ENCODE results near the gene DPH2. TPM values are rescaled to one million over a fixed set of nuclear protein-coding genes. Genes with fewer than 3 reads are reported as not detected.

DPH2 gene
- total RNA-seq, 1 donor from 2014 or later: 22.8 TPM

DNA sequence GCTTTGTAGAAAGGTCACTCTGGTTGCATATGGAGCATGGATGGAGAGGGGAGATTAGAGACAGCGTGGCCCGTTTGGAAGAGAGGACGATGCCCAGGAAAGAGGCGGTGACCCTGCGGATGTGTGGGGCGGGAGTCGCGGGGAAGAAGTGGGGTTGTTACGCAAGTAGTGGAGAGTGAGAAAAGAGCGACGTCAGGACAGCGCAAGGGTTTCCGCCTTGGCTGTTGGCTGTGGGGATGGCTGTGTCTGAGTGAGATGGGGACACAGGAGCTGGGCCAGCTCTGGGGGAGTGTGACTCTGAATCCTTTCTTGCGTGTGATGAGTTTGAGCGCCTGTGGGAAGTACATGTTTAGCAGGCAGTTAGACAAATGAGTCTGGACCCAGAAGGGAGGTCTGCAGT lies 13.0 kb downstream of the DPH2 start:
- DNase-seq (ENCODE audit: low read depth): no peak

DNA sequence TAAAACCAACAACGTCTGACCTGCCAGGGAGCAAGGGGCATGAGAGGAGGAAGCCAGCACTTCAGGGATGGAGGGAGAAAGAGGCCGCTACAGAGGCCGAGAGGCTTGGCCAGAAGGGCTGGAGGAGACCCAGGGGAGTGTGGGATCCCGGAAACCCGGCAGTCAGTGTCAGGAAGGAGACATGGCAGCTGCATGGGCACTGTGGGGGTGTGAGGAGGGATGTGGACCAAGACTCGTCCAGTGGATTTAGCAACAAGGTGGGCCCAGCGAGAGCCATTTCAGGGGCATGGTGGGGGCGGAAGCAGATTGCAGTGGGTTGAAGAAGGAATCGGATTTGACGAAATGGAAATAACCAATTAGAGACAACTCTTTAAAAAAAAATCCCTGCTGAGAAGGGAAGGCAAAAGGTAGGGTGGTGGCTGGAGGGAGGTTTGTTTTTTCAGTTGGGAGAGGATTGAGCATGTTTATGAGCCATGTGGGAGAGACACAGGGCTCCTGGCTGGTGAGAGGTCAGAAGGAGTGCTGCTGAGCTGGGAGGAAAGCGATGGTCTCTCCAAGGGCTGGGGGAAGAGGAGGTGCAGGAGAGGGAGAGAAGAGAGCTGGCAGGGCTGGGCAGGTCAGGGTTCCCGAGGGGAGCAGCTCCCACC lies 13.6 kb downstream of the DPH2 start:
- no peak for DNase-seq (ENCODE audit: low read depth)

DNA sequence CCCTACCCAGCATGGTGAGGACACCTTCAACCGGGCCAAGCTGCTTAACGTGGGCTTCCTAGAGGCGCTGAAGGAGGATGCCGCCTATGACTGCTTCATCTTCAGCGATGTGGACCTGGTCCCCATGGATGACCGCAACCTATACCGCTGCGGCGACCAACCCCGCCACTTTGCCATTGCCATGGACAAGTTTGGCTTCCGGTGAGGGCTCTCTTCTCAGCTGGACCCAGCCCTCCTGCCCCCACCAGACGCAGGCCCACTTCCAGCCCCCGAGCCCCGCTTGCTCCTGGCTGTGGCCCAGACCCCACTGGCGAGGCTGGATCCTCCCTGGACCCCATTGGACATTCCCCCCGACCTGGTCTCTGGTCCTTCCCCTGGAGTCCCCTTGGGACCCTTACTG lies 15.0 kb downstream of the DPH2 start:
- no peak for DNase-seq (ENCODE audit: low read depth)

GRCh38 chr1:43985984-43986595 lies 16.3 kb downstream of the DPH2 start:
- no peak for DNase-seq (ENCODE audit: low read depth)

GRCh38 chr1:43986712-43987111 lies 16.9 kb downstream of the DPH2 start:
- DNase-seq (ENCODE audit: low read depth): no peak

GRCh38 chr1:43987159-43987902 lies 17.5 kb downstream of the DPH2 start:
- DNase-seq (ENCODE audit: low read depth): peak; percentile 26

DNA sequence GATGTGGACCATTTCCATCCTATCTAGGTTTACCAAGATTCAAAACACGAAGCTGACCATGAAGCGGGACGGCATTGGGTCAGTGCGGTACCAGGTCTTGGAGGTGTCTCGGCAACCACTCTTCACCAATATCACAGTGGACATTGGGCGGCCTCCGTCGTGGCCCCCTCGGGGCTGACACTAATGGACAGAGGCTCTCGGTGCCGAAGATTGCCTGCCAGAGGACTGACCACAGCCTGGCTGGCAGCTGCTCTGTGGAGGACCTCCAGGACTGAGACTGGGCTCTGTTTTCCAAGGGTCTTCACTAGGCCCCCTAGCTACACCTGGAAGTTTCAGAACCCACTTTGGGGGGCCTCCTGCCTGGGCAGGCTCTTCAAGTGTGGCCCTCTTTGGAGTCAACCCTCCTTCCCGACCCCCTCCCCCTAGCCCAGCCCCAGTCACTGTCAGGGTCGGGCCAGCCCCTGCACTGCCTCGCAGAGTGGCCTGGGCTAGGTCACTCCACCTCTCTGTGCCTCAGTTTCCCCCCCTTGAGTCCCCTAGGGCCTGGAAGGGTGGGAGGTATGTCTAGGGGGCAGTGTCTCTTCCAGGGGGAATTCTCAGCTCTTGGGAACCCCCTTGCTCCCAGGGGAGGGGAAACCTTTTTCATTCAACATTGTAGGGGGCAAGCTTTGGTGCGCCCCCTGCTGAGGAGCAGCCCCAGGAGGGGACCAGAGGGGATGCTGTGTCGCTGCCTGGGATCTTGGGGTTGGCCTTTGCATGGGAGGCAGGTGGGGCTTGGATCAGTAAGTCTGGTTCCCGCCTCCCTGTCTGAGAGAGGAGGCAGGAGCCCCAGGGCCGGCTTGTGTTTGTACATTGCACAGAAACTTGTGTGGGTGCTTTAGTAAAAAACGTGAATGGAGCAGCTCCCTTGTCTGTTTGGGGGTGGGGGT lies 20.7 kb downstream of the DPH2 start:
- DNase-seq (ENCODE audit: low read depth): no peak

DNA sequence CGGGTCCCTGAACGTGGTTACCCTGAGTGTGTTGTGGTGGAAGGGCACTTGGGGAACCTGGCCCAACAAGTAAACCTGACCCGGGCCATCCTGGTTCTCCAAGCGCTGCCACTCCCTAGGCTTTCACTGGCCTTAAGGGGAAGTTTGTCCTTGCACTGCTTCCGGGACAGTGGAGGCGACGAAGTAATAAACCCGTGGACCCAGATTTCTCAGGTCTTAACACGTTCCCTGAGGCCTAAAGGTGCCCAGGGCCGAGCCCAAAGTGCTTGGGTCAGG lies 21.3 kb downstream of the DPH2 start:
- no peak for DNase-seq (ENCODE audit: low read depth)

DNA sequence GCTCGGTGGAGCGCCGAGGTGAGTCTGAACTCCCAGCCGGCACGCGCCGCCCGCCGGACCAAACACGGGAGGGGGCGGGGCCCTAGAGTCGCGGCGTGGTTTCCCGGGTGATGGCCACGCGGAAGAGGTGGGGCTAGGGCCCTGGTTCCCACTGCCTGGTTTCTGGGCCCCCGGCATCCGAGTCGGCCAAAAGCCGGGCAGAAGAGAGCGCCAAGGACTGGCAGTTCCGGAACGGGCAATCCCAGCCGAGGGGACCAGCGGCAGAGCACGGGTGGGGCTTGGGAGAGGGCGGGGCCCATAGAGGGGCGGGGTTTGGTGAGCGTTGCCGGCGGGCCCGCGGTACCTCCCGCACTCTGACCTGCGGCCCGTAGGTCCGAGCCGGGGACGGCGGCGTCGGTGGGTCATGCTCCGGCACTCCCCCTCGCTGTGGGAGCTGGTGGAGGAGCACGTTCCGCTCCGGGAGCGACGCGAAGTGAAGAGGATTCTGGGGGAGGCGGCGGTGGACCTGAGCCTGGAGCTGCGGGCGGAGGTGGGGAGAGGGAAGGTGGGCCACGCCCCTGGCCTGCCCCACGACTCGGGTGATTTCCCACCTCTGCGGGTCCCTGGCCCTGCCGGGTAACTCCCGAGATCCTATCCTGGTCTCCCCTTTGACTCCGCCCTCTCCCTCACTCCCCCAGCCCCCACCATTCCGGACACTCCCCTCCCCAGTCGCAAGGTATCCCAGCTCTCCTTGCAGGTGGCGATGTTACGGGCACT lies 21.8 kb downstream of the DPH2 start, which contains the start of gene CCDC24:
Gene CCDC24, plus strand, starts transcription at position 124 of the 756 bp plus-strand sequence. Its CDS starts 280 bp downstream, at position 404.
- peak; percentile 62 for DNase-seq (ENCODE audit: low read depth)

DNA sequence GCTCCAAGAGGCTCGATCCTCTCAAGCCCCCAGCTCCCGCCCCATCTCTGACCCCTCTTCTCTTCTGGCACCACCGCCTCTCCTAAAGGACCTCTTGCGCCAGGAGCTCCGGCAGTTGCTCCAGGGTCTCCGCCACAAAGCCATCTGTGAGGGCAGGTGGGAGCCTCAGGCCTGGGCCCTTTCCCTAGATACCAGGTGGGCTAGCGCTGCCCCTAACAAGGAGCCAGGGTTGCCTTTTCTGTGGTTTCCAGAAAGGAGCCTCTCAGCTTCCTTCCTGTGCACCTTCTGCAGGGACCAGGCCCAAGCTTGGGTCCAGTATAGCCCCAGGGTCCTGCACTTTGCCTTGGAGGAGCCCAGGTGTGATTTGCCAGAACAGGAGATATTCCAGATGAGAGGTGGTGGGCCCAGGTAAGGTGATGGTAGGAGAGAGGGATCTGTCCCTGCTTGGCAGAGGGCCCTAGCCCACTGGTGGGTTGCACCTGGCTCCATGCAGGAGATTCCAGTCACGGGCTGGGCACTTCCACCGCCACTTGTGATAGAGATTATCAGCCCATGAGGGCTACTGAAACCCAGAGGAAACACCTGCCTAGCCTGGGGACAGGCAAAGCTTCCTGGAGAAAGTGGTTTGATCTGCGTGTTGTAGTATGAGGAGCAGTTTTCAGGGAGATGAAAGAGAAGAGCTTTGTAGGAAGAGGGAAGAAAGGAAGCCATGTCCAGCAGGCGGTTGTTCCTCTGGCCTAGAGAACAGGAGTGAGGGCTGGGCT lies 22.6 kb downstream of the DPH2 start:
- DNase-seq (ENCODE audit: low read depth): no peak

DNA sequence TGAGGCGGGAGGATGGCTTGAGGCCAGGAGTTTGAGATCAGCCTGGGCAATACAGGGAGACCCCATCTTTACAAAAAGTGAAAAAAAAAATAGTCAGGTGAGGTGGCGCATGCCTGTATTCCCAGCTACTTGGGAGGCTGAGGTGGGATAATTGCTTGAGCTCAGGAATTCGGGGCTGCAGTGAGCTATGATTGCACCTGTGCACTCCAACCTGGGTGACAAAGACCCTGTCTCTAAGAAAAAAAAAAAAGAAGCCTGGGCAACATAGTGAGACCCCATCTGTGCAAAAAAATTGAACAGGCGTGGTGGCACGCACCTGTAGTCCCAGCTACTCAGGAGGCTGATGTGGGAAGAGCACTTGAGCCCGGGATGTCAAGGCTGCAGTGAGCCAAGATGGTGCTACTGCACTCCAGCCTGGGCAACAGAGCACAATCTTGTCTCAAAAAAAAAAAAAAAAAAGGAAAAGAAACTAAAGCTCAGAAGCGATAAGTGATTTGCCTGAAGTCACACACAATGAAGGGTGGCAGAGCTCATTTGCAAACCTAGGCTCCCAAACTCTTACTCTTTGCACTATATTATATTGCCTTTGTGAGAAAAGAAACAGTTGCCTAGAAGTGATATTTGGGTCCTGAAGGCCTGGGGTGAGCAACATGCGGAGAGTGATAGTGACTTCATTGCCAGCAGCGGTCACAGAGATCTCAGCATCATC lies 23.6 kb downstream of the DPH2 start:
- DNase-seq (ENCODE audit: low read depth): no peak

DNA sequence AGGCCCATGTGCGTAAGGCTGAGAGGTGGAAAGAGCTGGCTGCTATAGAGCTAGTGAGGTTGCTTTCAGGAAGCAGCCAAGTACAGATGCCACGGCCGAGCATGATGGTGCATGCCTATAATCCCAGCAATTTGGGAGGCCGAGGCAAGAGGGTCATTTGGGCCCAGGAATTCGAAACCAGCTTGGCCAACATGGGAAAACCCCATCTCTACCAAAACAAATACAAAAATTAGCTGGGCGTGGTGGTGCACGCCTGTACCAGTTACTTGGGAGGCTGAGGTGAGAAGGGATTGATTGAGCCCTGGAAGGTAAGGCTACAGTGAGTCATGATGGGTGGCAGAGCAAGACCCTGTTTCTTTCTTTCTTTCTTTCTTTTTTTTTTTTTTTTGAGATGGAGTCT lies 24.3 kb downstream of the DPH2 start:
- DNase-seq (ENCODE audit: low read depth): no peak

- DNase-seq (ENCODE audit: low read depth): no peak
Measured at GRCh38 chr1:43994794-43995790, 25.3 kb downstream of the DPH2 start.

DNA sequence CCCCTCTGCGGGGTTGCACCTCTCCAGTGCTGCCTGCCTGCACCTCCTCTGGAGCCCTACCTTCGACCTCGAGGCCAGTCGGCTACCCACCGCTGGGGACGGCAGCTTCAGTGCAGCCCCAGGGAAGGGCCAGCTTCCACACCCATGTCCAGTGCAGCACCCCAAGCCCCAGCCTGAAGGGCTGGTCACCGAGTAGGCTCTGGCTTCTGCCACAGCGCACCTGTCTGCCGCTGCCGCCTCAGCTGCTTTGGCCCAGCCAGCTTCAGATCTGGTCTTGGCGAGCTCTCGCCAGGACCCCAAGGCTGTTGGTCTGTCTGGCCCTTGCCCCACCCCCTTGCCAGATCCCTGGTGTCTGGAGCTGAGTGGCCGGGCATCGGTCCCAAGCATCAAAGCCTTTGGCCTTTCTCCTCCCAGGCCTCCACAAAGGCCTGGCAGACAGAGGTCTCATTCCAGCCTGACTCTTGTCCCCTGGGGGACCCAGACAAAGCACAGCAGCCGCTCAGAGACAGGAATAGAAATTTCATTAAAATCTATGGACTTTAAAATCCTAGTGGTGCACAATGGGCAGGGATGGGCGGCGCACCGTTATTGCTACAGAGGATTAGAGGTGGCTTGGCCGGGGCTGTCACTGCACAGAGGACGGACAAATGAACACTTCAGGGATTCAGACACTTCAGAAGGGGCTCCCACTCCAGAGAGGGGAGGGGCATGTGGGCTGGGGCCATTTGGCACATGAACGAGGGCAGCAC lies 26.3 kb downstream of the DPH2 start:
- DNase-seq (ENCODE audit: low read depth): no peak

- no peak for DNase-seq (ENCODE audit: low read depth)
Measured at GRCh38 chr1:43996733-43997115, 26.9 kb downstream of the DPH2 start.

DNA sequence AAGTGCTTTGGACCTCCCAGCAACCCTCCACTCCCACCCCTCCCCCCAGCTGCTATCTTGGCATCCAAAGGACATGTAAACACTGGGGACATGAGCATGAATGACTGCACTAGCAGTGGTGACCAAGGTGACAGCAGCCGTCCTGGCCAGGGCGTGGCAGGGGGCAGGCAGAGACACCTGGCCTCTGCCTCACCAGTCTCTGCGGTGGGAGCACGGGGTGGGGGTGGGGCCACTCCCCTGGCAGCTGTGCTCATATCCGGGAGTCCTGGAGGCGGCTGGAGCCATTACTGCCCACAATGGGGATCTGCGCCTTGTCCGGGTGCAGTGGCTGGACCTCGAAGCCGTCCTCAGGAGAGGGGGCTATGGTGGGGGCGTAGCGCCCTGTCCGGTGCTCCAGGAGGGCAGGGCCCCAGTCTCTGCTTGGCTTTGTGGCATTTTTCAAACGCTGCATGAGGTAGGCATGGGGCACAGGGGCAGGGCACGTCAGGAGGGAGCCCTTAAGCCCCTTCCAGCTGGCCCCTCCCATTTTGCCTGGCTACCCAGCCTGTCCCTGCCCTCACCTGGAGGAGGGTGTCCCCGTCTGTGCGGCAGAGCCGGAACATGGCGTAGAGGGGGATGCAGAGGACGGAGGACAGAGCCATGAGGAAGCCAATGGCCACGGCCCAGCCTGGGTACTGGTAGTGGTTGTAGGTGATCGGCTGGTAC lies 27.6 kb downstream of the DPH2 start:
- no peak for DNase-seq (ENCODE audit: low read depth)

- no peak for DNase-seq (ENCODE audit: low read depth)
Measured at GRCh38 chr1:43998000-43998378, 28.2 kb downstream of the DPH2 start.

All from renal cortical epithelial cell (primary cell).